ENCODE data around the gene DTX1.

The DTX1 gene

DNA sequence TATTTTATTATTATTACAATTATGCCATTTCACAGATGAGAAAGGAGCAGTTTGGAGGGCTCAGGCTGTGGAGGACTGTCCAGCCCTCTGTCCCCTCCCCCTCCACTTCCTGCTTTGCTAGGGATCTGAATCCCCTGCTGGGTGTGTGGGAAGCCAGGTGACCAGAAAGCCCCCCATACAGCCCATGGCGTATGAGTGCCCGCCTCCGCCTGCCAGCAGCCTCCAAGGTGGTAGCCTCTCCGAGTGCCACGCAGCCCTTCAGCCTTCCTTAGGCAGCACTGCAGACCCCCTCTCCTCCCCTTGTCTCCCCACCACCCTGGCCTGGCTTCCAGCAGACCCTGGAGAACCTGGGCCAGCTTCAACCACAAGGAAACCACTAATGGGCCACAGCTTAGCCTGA, 12.6 kb downstream of the DTX1 start:
- TF ChIP-seq, protein P1, sequence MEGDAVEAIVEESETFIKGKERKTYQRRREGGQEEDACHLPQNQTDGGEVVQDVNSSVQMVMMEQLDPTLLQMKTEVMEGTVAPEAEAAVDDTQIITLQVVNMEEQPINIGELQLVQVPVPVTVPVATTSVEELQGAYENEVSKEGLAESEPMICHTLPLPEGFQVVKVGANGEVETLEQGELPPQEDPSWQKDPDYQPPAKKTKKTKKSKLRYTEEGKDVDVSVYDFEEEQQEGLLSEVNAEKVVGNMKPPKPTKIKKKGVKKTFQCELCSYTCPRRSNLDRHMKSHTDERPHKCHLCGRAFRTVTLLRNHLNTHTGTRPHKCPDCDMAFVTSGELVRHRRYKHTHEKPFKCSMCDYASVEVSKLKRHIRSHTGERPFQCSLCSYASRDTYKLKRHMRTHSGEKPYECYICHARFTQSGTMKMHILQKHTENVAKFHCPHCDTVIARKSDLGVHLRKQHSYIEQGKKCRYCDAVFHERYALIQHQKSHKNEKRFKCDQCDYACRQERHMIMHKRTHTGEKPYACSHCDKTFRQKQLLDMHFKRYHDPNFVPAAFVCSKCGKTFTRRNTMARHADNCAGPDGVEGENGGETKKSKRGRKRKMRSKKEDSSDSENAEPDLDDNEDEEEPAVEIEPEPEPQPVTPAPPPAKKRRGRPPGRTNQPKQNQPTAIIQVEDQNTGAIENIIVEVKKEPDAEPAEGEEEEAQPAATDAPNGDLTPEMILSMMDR (IDR thresholded peaks at IDR 0.05; ENCODE audit: low read depth, low read length, missing control alignments), result no peak
- no peak overlapping the region for H3K4me3 ChIP-seq (ENCODE audit: low read depth, low read length)
- in situ Hi-C loops (cut with HindIII; ENCODE audit: low sequenced_read_pairs), result loop anchor here (25.0 kb wide), 1 partner anchor 93 kb away; no protein-coding TSS in a partner anchor

DNA sequence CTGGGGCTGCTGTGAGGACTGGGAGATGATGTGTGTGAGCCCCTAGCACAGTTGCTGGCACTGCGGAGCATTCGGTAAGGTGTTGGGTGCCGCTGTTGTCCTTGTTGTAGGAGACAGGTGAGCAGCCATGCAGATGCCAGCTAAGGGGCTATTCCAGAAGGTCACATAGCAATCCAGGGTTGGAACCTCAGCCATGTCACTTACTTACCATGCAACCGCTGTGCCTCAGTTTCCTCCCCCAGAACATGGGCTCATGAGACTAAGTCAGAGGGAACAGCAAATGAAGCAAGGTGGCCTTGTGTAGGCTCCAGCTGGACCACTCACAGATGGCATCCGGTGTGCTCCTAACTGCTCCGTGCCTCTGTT, 13.2 kb downstream of the DTX1 start:
- no peak for DNase-seq (ENCODE audit: low read depth)

More for the DNA sequence above, 12.6 kb downstream of the DTX1 start:
- DNase-seq (ENCODE audit: low read depth), result no peak

DNA sequence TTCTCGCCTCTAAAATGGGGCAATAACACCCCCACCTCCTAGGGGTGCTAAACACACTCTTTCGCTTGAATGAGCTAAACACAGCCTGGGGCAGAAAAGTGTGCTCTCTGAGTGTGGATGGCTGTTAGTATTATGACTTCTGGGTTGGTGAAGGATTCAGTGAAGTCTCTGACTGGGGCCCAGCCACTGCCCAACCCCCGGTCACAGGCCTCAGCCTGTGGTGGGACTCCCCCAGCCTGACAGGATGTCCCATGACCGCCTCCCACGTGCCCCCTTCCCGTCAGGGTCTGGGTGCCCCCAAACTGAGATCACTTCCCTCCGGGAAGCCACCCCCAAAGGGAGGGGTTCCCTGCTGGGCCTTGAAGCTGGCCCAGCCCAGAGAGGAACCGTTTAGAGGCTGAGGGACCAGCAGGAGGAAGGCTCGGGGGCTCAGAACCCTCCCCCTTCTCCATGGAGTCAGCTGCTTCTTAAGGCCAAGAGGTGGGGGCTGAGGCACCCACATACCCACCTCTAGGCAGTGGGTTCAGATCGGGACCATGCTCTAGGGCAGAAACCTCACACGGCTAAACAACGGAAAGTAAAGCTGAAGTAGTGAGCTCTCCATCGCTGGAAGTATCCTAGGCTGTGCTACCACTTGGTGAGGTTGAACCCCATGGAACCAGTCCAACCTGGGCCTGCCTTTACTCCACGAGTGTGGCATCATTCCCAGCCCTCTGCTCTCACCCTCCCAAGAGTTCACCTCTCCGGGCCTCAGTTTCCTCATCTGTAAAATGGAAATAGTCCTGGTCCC, 13.8 kb downstream of the DTX1 start:
- in situ Hi-C loops (cut with HindIII; ENCODE audit: low sequenced_read_pairs), result loop anchor here (25.0 kb wide), 1 partner anchor 92 kb away; no protein-coding TSS in a partner anchor
- no peak overlapping the region for H3K4me3 ChIP-seq (ENCODE audit: low read depth, low read length)
- TF ChIP-seq, protein P1 (IDR thresholded peaks at IDR 0.05; ENCODE audit: low read depth, low read length, missing control alignments), result no peak
- DNase-seq (ENCODE audit: low read depth), result no peak

More for the DNA sequence above, 13.2 kb downstream of the DTX1 start:
- TF ChIP-seq, protein P1 (IDR thresholded peaks at IDR 0.05; ENCODE audit: low read depth, low read length, missing control alignments), result no peak
- in situ Hi-C loops (cut with HindIII; ENCODE audit: low sequenced_read_pairs), result loop anchor here (25.0 kb wide), 1 partner anchor 93 kb away; no protein-coding TSS in a partner anchor
- H3K4me3 ChIP-seq (ENCODE audit: low read depth, low read length), result no peak overlapping the region

DNA sequence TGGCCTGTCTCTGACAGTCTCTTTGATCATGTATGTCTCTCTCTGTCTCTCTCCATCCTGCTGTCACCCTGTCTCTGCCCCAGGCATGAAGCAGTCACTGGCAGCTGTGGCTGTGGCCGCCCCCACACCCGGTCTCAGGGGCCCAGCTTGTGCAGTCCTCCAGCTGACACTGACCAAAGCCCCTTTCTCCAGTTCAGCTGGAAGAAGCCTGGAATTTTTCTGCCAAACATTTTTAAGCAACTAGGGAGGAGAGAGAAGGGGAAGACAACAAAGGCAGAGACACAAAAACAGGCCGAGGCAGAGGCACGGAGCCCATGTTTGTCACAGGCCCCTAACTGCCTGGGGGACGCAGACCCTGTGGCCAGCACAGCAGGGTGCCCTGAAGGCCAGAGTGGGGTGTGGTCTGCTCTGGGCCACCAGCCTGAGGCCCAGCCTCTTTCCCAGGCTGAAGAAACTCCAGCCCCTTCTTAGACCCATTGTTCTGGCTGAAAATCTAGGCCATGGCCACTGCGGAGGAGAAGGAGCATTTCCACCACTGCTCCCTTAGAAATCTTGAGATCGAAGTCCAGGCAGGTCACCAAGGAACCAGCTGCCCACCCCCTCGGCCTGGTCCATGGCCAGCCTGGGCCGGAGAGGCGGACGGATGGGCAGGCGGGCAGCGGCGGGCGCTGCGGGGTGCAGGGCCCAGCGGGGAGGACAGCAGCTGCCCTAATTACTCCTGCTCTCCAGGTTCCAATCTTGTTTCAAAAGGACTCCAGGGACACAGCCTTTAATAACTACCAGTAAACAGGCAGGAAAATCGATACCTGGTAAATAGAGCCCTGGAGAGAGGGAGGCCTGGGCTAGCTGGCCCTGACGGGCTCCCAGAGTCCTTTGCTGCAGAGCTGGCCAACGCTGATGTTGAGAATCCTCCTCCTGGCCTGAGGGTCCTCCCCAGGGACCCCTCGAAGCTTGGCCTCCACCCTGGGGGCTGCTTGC, 14.9 kb downstream of the DTX1 start:
- in situ Hi-C loops (cut with HindIII; ENCODE audit: low sequenced_read_pairs), result loop anchor here (25.0 kb wide), 1 partner anchor 91 kb away; no protein-coding TSS in a partner anchor
- H3K4me3 ChIP-seq (ENCODE audit: low read depth, low read length), result no peak overlapping the region
- TF ChIP-seq, protein P1 (IDR thresholded peaks at IDR 0.05; ENCODE audit: low read depth, low read length, missing control alignments), result no peak
- no peak for DNase-seq (ENCODE audit: low read depth)

DNA sequence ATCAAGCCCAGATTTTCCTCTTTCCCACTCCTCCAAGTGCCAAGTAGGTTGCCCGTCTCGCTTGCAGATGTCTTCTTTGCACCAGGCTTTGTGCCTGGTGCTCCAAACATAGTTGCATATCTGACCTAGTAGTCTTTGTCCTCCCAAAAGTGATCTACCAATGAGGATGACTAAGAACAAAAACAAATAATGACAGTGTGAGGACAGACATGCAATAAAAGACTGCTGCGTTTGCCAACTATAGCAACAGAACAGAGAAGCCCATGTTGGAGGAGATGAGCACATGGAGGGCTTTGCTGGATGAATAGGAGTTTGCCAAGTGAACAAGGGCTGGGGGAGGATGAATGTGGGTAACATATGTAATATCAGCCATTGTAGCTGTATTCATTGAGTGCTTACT, 15.6 kb downstream of the DTX1 start:
- in situ Hi-C loops (cut with HindIII; ENCODE audit: low sequenced_read_pairs), result loop anchor here (25.0 kb wide), 1 partner anchor 90 kb away; no protein-coding TSS in a partner anchor
- TF ChIP-seq, protein P1 (IDR thresholded peaks at IDR 0.05; ENCODE audit: low read depth, low read length, missing control alignments), result no peak

DNA sequence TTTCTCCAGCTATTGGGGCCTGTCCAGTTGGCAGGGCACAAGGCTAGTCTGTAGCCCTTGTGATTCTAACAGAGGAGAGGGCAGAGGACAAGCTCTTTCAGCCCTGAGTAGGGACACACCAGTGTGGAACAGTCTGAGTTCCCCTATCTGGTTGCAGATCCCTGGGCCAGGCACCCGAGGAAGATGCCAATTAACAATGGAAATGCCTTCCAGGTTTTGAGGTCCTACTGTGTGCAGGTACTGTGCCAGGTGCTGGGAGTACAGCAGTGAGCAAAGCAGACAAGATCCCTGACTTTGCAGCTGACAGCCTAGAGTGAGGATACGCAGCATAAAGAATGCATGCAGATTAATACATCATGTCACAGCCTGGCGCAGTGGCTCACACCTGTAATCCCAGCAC, 17.1 kb downstream of the DTX1 start:
- TF ChIP-seq, protein P1 (IDR thresholded peaks at IDR 0.05; ENCODE audit: low read depth, low read length, missing control alignments), result no peak
- no peak for DNase-seq (ENCODE audit: low read depth)
- no peak overlapping the region for H3K4me3 ChIP-seq (ENCODE audit: low read depth, low read length)
- in situ Hi-C loops (cut with HindIII; ENCODE audit: low sequenced_read_pairs), result loop anchor here (25.0 kb wide), 1 partner anchor 89 kb away; no protein-coding TSS in a partner anchor

More for the DNA sequence above, 15.6 kb downstream of the DTX1 start:
- no peak overlapping the region for H3K4me3 ChIP-seq (ENCODE audit: low read depth, low read length)
- DNase-seq (ENCODE audit: low read depth), result no peak

All from astrocyte of the cerebellum (primary cell).